Transverse colon (tissue), 4 donors: ENCODE results near the gene PLCG2. TPM values are rescaled to one million over a fixed set of nuclear protein-coding genes. Genes with fewer than 3 reads are reported as not detected.
"Not testable (repeated sequence)": the region's sequence is repeated elsewhere in the genome, so short reads cannot be mapped to it uniquely, and the experiment has no call there.

Source experiments
- DNase-seq: peaks from one replicate; pipeline ENCODE4 v3.0.0-alpha.2; 2019
- H3K27ac ChIP-seq, 4 donors: fragments of 200-600 bp; sonication (generic); 2 replicates each; pipeline ENCODE4 v1.5.1; 2016 to 2018; ENCODE audit warnings: inconsistent platforms in 4 of 4
- H3K27me3 ChIP-seq: fragments of 200-600 bp; sonication (generic); 2 replicates; pipeline ENCODE4 v1.5.1; 2017; ENCODE audit warnings: inconsistent platforms
- H3K36me3 ChIP-seq, 4 donors: fragments of 200-600 bp; sonication (generic); 2 replicates each; pipeline ENCODE4 v1.5.1; 2017 to 2019; ENCODE audit warnings: inconsistent platforms in 4 of 4
- H3K4me1 ChIP-seq, 4 donors: fragments of 200-600 bp; sonication (generic); 2 replicates each; pipeline ENCODE4 v1.5.1; 2017 to 2020; ENCODE audit warnings: inconsistent platforms in 4 of 4
- H3K4me3 ChIP-seq, 4 donors: fragments of 200-600 bp; sonication (generic); 1 replicate in 1 of 4; 2 replicates in 3 of 4; pipeline versions ENCODE4 v1.5.1 to v1.6.1; 2017 to 2019; ENCODE audit warnings: inconsistent platforms in 4 of 4
- H3K9me3 ChIP-seq, 2 donors: fragments of 200-600 bp; sonication (generic); 2 replicates each; pipeline ENCODE4 v1.5.1; 2017 to 2019; ENCODE audit warnings: inconsistent platforms in 2 of 2
- EP300 ChIP-seq: sonication (generic); formaldehyde crosslinking; IDR thresholded peaks from one replicate; pipeline ENCODE4 v1.6.1; 2017; ENCODE audit warnings: antibody characterized with exemption, low read depth
- POLR2A ChIP-seq: fragments of 450-650 bp; IDR thresholded peaks from one replicate; pipeline ENCODE4 v1.6.1; 2016; ENCODE audit warnings: antibody characterized with exemption, mild to moderate bottlenecking, moderate library complexity
- POLR2AphosphoS5 ChIP-seq, 3 donors: sonication (generic); formaldehyde crosslinking; IDR thresholded peaks; one replicate each; pipeline ENCODE4 v1.6.1; 2016; ENCODE audit warnings: antibody characterized with exemption in 3 of 3
- WGBS, 2 donors: methylation state at CpG; one replicate each; pipeline ENCODE4 v1.1.5; 2018; ENCODE audit warnings: low coverage in 1 of 2; 5-methylcytosine and 5-hydroxymethylcytosine counted together
- in situ Hi-C, 4 donors: fragments of 200-750 bp; cut with MboI; loops; one replicate each; pipeline versions ENCODE4 v1.15.0 to v1.15.1; 2017; ENCODE audit warnings: low sequenced_read_pairs in 3 of 4, low pct_ligation_motif_present in 1 of 4, low pct_unique_long_range_greater_than_20kb in 1 of 4
- intact Hi-C: fragments of 100-400 bp; cut with DNase I; formaldehyde crosslinking; loops from one replicate; pipeline ENCODE4 v1.15.1; 2023; ENCODE audit warnings: low total_unique reads
- total RNA-seq, 4 donors: library from RNA; depleted of rRNA; stranded (reverse); fragments of >200 nt; gene quantifications; one replicate each; pipeline ENCODE4 v1.1.0, GENCODE V29; 2016
- TF ChIP-seq, protein P1 (sequence below), 5 experiments: fragments of 200-600 bp in 3 of 5; fragments of 450-650 bp in 2 of 5; sonication (generic) in 3 of 5; IDR thresholded peaks; 1 replicate in 2 of 5; 2 replicates in 3 of 5; pipeline ENCODE4 v1.5.1; 2016 to 2017; ENCODE audit warnings: antibody characterized with exemption in 5 of 5, inconsistent platforms in 3 of 5, mild to moderate bottlenecking in 2 of 5, moderate library complexity in 1 of 5

PLCG2 gene
- total RNA-seq, 4 donors from 2014 or later = 9.0 to 65.9 (median 28.6) TPM

DNA sequence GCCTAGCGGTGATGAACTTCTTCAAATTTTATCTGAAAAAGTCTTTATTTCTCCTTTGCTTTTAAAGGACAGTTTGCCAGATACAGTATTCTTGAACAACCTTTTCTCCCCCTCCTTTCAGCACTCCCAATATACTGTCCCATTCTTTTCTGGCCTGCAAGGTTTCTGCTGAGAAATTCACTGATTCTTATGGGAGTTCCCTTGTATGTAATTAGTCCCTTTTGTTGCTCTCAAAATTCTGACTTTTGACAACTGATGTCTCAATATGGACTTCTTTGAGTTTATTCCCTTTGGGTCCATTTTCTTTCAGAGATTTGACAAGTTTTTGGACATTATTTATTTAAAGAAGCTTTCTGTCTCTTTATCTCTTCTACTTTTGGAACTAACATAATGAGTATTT, 192.8 kb downstream of the PLCG2 start:
- WGBS, 2 donors = 89 to 100% methylated on average over 1 of the region's 1 CpG
- intact Hi-C loops = no loop called here
- no peak overlapping the region for H3K27ac ChIP-seq
- DNase-seq = no peak
- no peak overlapping the region for H3K4me3 ChIP-seq
- H3K9me3 ChIP-seq = peaks cover 13 to 14% of the 10 kb centered on the region in 2 donors
- no peak for TF ChIP-seq POLR2AphosphoS5 (IDR thresholded peaks at IDR 0.05)
- no peak for TF ChIP-seq EP300
- TF ChIP-seq, protein P1, sequence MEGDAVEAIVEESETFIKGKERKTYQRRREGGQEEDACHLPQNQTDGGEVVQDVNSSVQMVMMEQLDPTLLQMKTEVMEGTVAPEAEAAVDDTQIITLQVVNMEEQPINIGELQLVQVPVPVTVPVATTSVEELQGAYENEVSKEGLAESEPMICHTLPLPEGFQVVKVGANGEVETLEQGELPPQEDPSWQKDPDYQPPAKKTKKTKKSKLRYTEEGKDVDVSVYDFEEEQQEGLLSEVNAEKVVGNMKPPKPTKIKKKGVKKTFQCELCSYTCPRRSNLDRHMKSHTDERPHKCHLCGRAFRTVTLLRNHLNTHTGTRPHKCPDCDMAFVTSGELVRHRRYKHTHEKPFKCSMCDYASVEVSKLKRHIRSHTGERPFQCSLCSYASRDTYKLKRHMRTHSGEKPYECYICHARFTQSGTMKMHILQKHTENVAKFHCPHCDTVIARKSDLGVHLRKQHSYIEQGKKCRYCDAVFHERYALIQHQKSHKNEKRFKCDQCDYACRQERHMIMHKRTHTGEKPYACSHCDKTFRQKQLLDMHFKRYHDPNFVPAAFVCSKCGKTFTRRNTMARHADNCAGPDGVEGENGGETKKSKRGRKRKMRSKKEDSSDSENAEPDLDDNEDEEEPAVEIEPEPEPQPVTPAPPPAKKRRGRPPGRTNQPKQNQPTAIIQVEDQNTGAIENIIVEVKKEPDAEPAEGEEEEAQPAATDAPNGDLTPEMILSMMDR (IDR thresholded peaks at IDR 0.05) = no peak
- TF ChIP-seq POLR2A = no peak
- H3K27me3 ChIP-seq = no peaks in the 10 kb centered on the region
- no peaks in the 10 kb centered on the region for H3K36me3 ChIP-seq
- in situ Hi-C loops = no loop called here
- no peaks in the 10 kb centered on the region for H3K4me1 ChIP-seq

DNA sequence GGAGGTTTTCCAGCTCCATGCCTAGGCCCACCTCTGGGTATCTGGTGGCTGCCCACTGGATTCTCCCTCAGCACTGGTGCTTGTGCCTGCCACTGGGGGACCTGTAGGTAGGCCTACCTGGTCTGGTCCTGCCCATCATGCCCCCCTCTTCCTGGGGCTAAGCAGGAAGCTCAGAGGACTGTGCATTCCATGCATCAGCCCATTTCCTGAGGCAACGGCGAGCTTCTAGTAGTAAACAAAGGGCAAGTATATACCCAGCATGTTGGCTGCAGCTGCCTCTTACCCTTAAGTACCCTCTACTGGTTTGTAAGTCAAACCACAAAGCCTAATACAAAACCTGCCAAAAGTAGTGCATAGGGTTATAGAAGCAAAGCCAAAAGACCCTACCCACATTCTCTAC, 194.6 kb downstream of the PLCG2 start:
- no peaks in the 10 kb centered on the region for H3K36me3 ChIP-seq
- intact Hi-C loops (no loop called here), in situ Hi-C loops (no loop called here)
- no peak overlapping the region for H3K4me3 ChIP-seq
- no peaks in the 10 kb centered on the region for H3K4me1 ChIP-seq
- no peak for DNase-seq
- H3K27ac ChIP-seq = no peak overlapping the region
- TF ChIP-seq, protein P1 (IDR thresholded peaks at IDR 0.05) = no peak
- TF ChIP-seq POLR2AphosphoS5 (IDR thresholded peaks at IDR 0.05) = no peak
- no peak for TF ChIP-seq POLR2A
- H3K27me3 ChIP-seq = no peaks in the 10 kb centered on the region
- 78% methylated on average over 2 of the region's 2 CpGs; no CpG with 5 or more reads in 1 of the 2 donors for WGBS, 2 donors
- H3K9me3 ChIP-seq = peaks cover 13 to 14% of the 10 kb centered on the region in 2 donors

DNA sequence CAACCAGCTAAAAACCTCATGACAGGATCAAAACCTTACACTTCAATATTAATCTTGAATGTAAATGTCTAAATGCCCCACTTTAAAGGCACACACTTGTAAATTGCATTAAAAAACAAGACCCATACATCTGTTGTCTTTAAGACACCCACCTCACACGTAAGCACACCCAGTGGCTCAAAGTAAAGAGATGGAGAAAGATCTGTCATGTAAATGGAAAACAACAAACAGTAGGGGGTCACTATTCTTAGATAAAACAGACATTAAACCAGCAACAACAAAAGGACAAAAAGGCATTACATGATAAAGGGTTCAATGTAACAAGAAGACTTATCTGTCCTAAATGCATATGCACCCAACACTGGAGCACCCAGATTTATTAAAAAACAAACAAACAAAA, 196.5 kb downstream of the PLCG2 start:
- no peak for TF ChIP-seq POLR2A
- TF ChIP-seq EP300 = no peak
- TF ChIP-seq POLR2AphosphoS5 (IDR thresholded peaks at IDR 0.05) = no peak
- TF ChIP-seq, protein P1 (IDR thresholded peaks at IDR 0.05) = no peak
- no peak for DNase-seq
- intact Hi-C loops (no loop called here), in situ Hi-C loops (no loop called here)
- H3K9me3 ChIP-seq = peaks cover 13 to 14% of the 10 kb centered on the region in 2 donors
- H3K36me3 ChIP-seq = no peaks in the 10 kb centered on the region
- WGBS, 2 donors = 50 to 78% methylated on average over 1 of the region's 1 CpG
- no peaks in the 10 kb centered on the region for H3K27me3 ChIP-seq
- no peak overlapping the region for H3K27ac ChIP-seq
- H3K4me3 ChIP-seq = no peak overlapping the region
- no peaks in the 10 kb centered on the region for H3K4me1 ChIP-seq

DNA sequence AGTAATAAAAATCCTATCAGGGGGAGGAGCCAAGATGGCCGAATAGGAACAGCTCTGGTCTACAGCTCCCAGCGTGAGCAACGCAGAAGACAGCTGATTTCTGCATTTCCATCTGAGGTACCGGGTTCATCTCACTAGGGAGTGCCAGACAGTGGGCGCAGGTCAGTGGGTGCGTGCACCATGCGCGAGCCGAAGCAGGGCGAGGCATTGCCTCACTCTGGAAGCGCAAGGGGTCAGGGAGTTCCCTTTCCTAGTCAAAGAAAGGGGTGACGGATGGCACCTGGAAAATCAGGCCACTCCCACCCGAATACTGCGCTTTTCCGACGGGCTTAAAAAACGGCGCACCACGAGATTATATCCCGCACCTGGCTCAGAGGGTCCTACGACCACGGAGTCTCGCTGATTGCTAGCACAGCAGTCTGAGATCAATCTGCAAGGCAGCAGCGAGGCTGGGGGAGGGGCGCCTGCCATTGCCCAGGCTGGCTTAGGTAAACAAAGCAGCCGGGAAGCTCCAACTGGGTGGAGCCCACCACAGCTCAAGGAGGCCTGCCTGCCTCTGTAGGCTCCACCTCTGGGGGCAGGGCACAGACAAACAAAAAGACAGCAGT, 198.3 kb downstream of the PLCG2 start:
- H3K27ac ChIP-seq, H3K4me1 ChIP-seq, H3K36me3 ChIP-seq, H3K9me3 ChIP-seq, H3K27me3 ChIP-seq, intact Hi-C loops, H3K4me3 ChIP-seq, DNase-seq, in situ Hi-C loops: not testable (repeated sequence)
- whole genome bisulfite sequencing, 2 donors = 88 to 95% methylated on average over 4 to 26 of the region's 26 CpGs

DNA sequence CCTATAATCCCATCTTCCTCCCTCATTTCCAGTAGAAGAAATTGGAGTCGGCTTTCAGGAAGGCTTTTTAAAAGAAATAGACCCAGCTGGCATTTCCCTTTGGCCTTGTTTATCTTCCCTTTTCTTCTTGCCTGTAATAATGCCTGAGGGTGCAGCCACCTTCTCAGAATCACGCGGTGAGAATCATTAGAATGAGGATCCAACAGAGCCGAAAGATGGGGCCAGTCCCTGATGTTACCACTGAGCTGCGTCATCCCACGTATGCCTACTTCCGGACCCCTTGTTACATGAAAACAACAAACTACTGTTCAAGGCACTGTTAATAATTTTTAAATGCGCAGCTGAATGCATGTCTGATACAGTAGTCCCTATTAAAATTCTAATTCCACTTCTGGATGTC, 208.0 kb downstream of the PLCG2 start:
- TF ChIP-seq, protein P1 (IDR thresholded peaks at IDR 0.05) = no peak
- no peak for TF ChIP-seq POLR2AphosphoS5 (IDR thresholded peaks at IDR 0.05)
- TF ChIP-seq EP300 = no peak
- TF ChIP-seq POLR2A = no peak
- Histone ChIP-seq H3K27me3 (no peaks in the 10 kb centered on the region), H3K4me1 (no peaks in the 10 kb centered on the region), H3K27ac (no peak overlapping the region), H3K36me3 (no peaks in the 10 kb centered on the region), H3K9me3 (no peaks in the 10 kb centered on the region), H3K4me3 (no peak overlapping the region)
- 63 to 87% methylated on average over 3 to 8 of the region's 8 CpGs for WGBS, 2 donors
- no peak for DNase-seq
- intact Hi-C loops = no loop called here
- in situ Hi-C loops = no loop called here
